Progenitor cell of endocrine pancreas (in vitro differentiated cells): Measurements from ENCODE around the gene GORAB. TPM values are rescaled to one million over a fixed set of nuclear protein-coding genes. Genes with fewer than 3 reads are reported as not detected.

Source experiments
- DNase-seq: peaks from one replicate; pipeline ENCODE4 v3.0.0; 2021; ENCODE audit warnings: low spot score; ENCODE audit not compliant: unreplicated experiment
- H3K27ac Mint-ChIP-seq: 2 replicates; pipeline ENCODE4 v1.8.0; 2021; ENCODE audit warnings: mild to moderate bottlenecking, moderate library complexity, mixed read lengths
- H3K27me3 Mint-ChIP-seq: 2 replicates; pipeline ENCODE4 v1.8.0; 2021; ENCODE audit warnings: mixed read lengths
- H3K36me3 Mint-ChIP-seq: 2 replicates; pipeline ENCODE4 v1.8.0; 2022; ENCODE audit warnings: mixed read lengths; ENCODE audit not compliant: insufficient read depth
- H3K4me1 Mint-ChIP-seq: 2 replicates; pipeline ENCODE4 v1.8.0; 2021; ENCODE audit warnings: low read depth, mixed read lengths
- H3K4me3 Mint-ChIP-seq: 2 replicates; pipeline ENCODE4 v1.8.0; 2021; ENCODE audit warnings: low read depth, mild to moderate bottlenecking, moderate library complexity, mixed read lengths
- H3K9me3 Mint-ChIP-seq: 2 replicates; pipeline ENCODE4 v1.8.0; 2021; ENCODE audit warnings: low read depth, mixed read lengths
- total RNA-seq: library from RNA; stranded (reverse); gene quantifications from 2 replicates; pipeline ENCODE4 v1.2.1, GENCODE V29; 2021
- TF ChIP-seq, protein P1 (sequence below): fragments of 200-600 bp; sonication (generic); IDR thresholded peaks from one replicate; pipeline ENCODE4 v1.5.0; 2021; ENCODE audit warnings: antibody characterized with exemption, mild to moderate bottlenecking; ENCODE audit not compliant: unreplicated experiment

GORAB gene
- total RNA-seq, 1 donor from 2014 or later = 23.1 TPM

DNA sequence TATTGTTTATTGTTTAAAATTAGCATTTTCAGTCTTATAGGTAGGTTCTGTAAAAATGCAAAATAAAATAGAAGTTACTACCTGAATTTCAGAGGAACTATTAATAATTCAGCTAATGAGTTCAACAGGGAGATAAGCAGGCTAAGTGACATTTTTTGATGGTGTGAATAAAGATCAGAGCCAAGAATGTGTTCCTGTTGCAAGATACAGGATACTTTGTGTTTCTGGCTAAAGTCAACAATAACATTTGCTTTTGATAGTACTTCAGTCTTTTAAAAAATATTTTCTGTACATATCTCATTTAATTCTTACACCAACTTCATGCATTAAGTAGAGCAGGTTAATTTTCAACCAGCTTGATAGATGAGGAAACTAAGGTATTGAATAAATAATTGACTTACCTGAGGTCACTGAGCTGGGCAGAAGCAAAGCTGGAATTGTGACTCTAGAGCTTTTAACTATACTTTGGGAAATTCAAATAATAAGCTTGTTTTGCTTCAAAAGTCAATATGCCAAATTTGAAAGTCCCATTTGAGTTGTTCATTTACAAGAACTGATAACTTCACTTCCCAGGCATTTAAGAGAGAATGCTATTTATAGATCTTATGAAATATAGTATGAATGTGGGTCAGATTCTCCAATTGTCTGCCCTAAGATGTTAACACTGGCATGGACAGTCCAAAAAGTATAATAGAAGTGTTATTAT is 6.0 kb downstream of the GORAB start:
- TF ChIP-seq, protein P1, sequence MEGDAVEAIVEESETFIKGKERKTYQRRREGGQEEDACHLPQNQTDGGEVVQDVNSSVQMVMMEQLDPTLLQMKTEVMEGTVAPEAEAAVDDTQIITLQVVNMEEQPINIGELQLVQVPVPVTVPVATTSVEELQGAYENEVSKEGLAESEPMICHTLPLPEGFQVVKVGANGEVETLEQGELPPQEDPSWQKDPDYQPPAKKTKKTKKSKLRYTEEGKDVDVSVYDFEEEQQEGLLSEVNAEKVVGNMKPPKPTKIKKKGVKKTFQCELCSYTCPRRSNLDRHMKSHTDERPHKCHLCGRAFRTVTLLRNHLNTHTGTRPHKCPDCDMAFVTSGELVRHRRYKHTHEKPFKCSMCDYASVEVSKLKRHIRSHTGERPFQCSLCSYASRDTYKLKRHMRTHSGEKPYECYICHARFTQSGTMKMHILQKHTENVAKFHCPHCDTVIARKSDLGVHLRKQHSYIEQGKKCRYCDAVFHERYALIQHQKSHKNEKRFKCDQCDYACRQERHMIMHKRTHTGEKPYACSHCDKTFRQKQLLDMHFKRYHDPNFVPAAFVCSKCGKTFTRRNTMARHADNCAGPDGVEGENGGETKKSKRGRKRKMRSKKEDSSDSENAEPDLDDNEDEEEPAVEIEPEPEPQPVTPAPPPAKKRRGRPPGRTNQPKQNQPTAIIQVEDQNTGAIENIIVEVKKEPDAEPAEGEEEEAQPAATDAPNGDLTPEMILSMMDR = no peak
- H3K4me1 Mint-ChIP-seq = peaks cover 30% of the 10 kb centered on the region
- H3K27me3 Mint-ChIP-seq = no peaks in the 10 kb centered on the region
- no peak overlapping the region for H3K4me3 Mint-ChIP-seq
- peaks cover 34% of the 10 kb centered on the region for H3K36me3 Mint-ChIP-seq
- DNase-seq = no peak
- H3K27ac Mint-ChIP-seq = peak overlapping the region; percentile 75
- H3K9me3 Mint-ChIP-seq = peaks cover 8% of the 10 kb centered on the region

DNA sequence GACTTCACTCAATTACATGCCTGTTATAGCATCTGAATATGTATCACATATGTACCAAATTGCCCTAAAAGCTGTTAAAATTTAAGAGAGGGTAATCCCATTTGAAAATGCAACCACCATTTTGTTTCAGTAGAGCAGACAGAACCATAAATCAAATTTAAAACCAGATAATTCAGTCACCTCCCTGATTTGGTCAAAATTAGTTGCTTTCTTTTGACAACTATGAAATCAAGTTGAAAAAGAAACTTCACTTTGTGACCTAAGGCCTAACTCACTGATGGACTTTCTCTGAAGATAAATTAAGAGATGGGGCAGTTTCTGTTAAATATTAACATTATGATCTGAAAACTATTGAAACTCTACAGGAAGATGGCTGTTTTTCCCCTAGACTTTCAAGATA is 6.7 kb downstream of the GORAB start:
- peaks cover 30% of the 10 kb centered on the region for H3K4me1 Mint-ChIP-seq
- no peaks in the 10 kb centered on the region for H3K27me3 Mint-ChIP-seq
- peak overlapping the region; percentile 24 for H3K27ac Mint-ChIP-seq
- peaks cover 38% of the 10 kb centered on the region for H3K36me3 Mint-ChIP-seq
- H3K9me3 Mint-ChIP-seq = peaks cover 8% of the 10 kb centered on the region
- no peak overlapping the region for H3K4me3 Mint-ChIP-seq
- no peak for DNase-seq
- TF ChIP-seq, protein P1 = no peak

DNA sequence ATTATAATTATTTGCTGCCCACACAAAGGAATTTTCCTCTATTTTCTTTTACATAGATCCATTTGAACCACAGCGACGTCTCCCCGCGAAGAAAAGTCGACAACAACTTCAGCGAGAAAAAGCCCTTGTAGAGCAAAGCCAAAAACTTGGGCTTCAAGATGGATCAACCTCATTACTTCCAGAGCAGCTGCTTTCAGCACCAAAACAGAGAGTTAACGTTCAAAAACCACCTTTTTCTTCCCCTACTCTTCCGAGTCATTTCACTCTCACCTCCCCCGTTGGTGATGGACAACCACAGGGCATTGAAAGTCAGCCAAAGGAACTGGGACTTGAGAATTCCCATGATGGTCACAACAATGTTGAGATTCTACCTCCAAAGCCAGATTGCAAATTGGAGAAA is 7.2 kb downstream of the GORAB start:
- Mint-ChIP-seq H3K4me3 (no peak overlapping the region), H3K9me3 (peaks cover 8% of the 10 kb centered on the region), H3K27me3 (no peaks in the 10 kb centered on the region), H3K27ac (no peak overlapping the region), H3K4me1 (peaks cover 30% of the 10 kb centered on the region), H3K36me3 (peaks cover 43% of the 10 kb centered on the region)
- TF ChIP-seq, protein P1 = no peak
- no peak for DNase-seq

DNA sequence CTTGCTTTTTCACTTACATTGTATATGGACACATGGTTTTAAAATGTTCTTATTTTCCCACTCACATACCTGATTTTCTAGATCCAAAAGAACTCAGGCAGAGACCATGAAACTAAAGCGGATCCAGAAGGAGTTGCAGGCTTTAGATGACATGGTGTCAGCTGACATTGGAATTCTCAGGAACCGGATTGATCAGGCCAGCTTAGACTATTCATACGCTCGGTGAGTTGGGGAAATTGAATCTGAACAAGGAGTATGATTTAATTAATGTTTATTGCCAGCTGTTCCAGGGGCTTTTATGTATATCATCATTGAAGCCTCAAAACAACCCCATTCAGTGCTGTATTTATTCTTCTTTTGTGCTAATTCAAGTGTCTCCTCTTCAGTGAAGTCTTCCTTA is 12.7 kb downstream of the GORAB start:
- peaks cover 56% of the 10 kb centered on the region for H3K36me3 Mint-ChIP-seq
- no peaks in the 10 kb centered on the region for H3K27me3 Mint-ChIP-seq
- no peak for DNase-seq
- TF ChIP-seq, protein P1 = no peak
- H3K4me1 Mint-ChIP-seq = no peaks in the 10 kb centered on the region
- H3K27ac Mint-ChIP-seq = peak overlapping the region; percentile 38
- H3K4me3 Mint-ChIP-seq = no peak overlapping the region
- peaks cover 3% of the 10 kb centered on the region for H3K9me3 Mint-ChIP-seq

- no peak overlapping the region for H3K4me3 Mint-ChIP-seq
- no peak overlapping the region for H3K27ac Mint-ChIP-seq
- no peaks in the 10 kb centered on the region for H3K27me3 Mint-ChIP-seq
- H3K4me1 Mint-ChIP-seq = no peaks in the 10 kb centered on the region
- TF ChIP-seq, protein P1 = no peak
- no peak for DNase-seq
- peaks cover 3% of the 10 kb centered on the region for H3K9me3 Mint-ChIP-seq
- peaks cover 51% of the 10 kb centered on the region for H3K36me3 Mint-ChIP-seq
Observed at GRCh38 chr1:170545476-170545875, 13.5 kb downstream of the GORAB start.
